Inflammatory macrophage treated with lipopolysaccharide for 1 hour (primary cell): ENCODE measurements around the gene DHRS7.

Source experiments
- DNase-seq, 2 donors: peaks; one replicate each; pipeline ENCODE4 v3.0.0-alpha.2; 2020 to 2022

Gene DHRS7

DNA sequence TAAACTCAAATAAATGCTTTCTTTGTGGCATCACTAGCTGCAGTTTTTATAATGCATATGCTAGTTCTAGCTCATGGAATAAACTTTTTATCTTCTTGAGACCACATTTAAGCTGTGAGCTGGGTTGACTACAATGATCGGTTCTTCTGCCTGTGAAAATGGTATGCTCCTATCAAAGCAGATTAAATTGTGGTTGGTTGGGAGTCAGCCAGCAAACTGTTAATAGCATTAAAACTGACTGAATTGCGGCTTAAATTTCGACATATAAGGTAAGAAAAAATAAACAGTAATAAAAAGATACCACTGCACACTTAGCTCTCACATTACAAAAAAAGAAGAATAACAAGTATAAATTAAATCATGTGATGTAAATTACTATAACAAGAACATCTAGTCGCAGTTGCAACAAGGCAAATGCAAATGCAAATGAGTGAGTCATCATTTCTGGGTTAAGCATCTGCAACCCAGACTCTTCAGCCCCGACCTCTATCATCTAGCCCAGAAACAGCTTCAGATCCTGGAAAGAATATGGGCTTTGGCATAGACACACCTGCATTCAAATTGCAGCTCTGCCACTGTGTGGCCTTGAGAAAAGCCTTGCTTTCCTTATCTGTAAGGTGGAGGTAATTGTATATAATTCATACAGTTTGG is 19.8 kb upstream of the DHRS7 start:
- no peak for DNase-seq

DNA sequence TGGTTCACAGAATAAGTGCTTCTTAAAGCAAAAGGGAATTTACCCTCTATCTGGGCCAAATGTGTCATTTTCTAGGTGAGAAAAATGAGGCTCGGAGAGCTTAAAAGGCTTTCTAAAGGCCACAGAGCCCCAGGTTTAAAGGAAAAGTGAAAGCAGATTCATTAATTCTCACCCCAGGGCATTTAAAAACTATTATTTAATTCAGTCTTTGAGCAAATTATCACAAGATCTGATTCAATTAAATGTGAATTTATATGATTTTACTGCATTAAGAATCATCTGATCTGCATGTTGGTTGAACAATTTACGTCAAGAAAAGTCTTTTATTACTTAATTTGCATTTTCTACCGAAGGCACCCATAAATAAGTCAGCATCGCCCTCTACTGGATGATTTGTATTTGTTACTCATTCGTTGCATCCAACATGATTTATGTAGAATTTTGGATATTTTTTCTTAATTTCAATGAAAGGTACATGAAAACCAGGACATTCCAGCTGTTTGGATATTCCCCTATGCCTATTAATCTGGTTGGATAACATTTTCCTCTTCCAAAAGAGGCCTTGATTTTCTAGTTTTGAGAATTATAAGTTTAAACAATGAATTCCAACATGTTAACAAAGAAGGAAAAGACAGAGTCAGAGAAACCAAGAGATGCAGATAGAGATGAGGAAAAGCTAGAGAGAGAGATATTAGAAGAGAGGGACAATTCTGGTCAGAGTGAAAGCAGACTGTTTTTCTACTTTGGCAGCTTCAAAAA is 19.1 kb upstream of the DHRS7 start:
- DNase-seq = peak; percentile 61 to 90

GRCh38 chr14:60183741-60184140 is 18.5 kb upstream of the DHRS7 start:
- DNase-seq = peak in 1 of 2 donors; percentile 12

GRCh38 chr14:60183138-60183537 is 17.9 kb upstream of the DHRS7 start:
- no peak for DNase-seq

- no peak for DNase-seq
These were observed 14.3 kb upstream of the DHRS7 start for GRCh38 chr14:60179431-60179869.

- DNase-seq = no peak
These were observed 13.6 kb upstream of the DHRS7 start for GRCh38 chr14:60178820-60179219.

DNA sequence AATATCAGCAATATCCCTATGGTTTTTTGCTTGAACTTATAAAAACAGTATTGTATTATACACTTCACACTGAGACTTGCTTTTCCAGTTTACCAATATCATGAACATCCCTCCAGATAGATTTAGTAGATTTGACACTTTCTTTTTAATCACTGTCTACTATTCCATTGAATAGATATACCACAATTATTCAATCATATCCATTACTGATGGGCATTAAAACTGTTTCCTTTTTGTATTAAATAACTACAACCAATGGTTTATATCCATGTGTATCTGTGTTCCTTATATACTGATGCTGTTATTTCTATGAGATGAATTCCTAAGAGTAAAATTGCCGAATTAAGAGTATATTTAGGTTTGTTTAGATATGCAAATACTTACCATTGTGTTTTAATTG is 13.0 kb upstream of the DHRS7 start:
- DNase-seq = no peak

GRCh38 chr14:60175255-60175902 is 10.2 kb upstream of the DHRS7 start:
- no peak for DNase-seq

DNA sequence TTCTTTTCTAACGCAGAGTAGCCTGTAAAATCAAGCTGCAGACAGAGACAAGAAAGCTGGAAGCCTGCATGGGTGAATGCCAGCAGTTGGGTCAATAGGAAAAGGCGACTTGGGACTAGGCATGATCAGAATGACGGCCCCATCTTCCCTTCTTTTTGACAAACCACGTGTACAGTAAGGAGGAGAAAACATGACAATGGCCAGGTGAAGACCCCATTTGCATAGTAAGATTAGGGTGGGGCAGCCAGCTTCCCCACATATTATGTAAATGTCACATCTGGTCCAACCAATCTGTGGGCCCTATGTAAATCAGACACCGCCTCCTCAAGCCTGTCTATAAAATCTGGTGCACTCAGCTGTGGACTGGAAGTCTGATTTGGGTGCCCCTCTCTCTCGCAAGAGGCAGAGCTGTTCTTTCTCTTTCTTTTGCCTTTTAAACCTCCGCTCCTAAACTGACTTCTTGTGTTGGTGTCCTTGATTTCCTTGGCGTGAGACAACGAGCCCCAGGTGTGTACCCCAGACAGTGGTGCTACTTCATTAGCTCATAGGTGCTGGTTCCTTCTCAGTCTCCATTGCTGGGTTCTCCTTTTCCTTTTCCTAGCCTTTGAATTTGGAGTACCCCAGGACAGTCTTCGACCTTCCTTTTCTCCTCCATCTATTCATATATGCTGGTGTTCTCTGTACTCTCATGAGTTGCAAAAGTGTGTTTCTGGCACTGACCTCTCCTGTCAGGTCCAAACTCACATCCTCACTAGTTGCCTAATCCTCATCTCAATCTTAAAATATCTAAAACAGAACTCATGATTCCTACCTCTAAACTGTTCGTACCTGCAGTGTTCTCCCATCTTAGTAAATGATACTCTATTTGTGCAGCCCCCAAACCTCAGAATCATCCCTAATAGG is 9.4 kb upstream of the DHRS7 start:
- DNase-seq = no peak

DNA sequence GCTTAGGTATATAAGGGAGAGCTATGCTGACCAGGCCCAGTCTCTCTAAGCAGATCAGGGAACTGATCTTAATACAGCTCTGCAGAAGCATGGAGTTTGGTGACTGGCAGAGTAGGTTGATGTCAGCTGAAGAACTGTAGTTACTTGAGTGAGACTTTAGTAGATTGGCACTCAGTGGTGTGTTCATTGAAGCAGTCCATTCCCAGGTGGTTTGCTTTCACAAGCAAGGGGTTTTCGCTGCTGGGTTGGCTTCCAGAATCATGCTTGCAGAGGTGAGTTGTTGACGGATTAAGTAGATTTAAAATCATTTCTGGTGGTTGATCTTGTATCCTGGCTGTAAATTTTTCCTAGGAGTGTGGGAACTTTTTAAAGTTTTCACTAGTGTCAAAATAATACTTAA is 6.5 kb upstream of the DHRS7 start:
- DNase-seq = no peak

DNA sequence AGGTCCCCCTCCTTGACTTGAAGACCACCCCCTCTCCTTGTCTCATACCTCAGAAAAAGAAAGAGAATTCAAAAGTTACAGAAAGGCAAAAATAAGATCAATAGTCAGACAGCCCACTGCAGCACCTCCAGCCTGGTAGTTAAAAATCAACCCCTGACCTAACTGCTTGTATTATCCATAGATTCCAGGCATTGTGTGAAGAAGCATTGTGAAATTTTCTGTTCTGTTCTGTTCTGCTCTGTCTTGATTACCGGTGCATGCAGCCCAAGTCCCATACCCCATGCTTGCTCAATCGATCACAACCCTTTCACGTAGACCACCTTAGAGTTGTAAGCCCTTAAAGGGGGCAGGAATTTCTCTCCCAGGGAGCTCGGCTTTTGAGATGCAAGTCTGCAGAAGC is 5.8 kb upstream of the DHRS7 start:
- DNase-seq = no peak

DNA sequence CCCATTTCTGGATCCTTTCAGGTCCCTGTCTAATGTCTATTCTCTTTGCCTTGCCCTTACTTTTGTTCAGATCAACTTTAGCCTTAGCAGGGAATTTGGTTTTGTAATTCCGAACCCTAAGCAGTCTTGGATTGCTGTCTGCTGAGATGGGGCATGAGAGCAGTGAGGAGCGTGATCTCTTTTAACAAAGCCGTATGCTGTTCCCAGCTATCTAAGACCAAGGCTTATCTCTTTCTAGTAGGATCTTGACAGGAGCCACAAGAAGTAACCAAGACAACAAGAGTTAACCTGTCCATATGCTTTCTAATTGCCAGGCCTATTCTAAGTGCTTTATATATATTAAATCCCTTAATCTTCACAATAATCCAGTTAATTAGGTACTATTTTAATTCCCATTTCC is 4.5 kb upstream of the DHRS7 start:
- no peak for DNase-seq

DNA sequence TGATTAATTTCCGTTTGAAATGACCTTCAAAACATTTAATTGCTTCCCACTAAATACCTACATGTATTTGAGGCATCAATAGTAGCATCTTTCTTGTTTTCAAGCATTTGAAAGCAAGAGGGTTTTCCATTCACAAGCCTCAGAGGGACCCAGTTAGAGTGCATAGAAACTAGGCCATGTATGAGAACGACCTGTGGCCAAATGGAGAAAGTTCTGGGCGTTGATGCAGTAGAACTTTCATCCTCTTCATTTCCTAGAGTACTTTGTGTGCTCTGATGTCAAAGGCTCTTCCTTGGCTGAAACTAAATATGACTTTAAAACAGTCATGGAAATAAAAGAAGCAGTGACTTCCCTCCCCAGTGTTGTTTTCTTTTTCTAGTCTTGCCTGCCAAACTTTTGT is 944 bp upstream of the DHRS7 start:
- DNase-seq = no peak

DNA sequence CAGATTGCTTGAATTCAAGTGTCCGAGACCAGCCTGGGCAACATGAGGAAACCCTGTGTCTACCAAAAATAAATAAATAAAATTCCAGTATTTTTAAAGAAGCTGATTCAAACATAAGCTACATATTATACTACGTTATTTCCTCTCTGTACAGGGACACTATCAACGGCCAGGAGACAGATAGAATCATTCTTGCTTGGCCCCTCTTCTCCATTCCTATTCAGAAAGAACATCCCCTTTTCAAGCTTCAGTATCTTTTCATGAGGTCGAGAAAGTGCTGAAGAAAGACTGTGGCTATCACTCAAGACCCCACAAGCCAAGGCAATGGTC is 314 bp upstream of the DHRS7 start:
- DNase-seq = no peak

GRCh38 chr14:60164404-60164711 is 840 bp downstream of the DHRS7 start:
- DNase-seq = no peak

DNA sequence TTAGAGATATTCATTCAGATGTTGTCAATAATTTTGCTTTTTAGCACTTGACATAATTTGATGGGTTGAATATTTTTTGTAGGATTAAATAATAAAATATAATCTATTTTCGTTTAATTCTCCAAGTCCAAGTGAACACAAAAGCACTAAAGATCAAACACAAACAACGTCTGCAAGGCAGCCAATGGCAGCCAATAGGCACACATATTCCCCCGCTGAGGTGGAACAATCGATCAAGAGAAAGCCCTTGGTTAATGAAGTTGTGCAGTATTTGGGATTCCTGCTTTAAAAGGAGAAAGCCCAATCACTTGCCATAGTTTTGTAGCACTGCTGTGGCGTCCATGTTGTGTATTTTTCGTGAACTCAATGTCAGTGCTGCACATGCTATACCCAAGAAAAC is 1.5 kb downstream of the DHRS7 start:
- DNase-seq = no peak

- no peak for DNase-seq
These were observed 3.7 kb downstream of the DHRS7 start for GRCh38 chr14:60161196-60162107.

DNA sequence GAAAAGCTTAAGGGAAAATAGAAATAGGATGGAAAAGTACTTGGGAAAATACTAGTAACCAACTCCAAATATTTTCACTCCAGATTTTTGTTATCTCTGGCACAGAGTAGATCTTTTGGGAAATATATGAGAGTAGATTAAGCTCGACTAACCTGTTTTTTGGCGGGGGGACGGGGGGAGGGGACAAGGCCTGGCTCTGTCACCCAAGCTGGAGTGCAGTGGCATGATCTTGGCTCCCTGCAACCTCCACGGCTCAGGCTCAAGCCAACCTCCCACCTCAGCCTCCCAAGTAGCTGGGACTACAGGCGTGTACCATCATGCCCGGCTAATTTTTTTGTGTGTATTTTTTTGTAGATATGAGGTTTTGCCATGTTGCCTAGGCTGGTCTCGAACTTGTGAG is 4.8 kb downstream of the DHRS7 start:
- no peak for DNase-seq

- no peak for DNase-seq
These were observed 10.5 kb downstream of the DHRS7 start for GRCh38 chr14:60154671-60155070.

DNA sequence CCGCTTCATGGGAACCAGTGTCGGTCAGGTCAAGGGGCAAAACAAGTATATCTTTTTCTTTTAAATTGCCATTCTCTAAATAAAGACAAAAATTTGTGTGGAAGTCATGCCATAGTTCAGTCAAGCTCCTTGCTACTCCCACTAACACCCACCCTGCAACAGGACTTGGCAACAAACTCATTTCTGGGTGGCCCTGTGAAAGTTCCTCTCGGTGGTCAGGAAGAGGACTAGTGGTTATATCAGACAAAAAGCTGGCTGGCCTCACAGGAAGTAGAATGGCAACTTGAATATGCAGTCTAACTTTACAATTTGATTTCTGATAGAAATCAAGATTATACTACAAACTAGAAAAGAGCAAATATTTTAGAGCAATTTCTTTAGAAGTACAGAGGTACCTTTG is 11.2 kb downstream of the DHRS7 start:
- DNase-seq = peak; percentile 23 to 32

DNA sequence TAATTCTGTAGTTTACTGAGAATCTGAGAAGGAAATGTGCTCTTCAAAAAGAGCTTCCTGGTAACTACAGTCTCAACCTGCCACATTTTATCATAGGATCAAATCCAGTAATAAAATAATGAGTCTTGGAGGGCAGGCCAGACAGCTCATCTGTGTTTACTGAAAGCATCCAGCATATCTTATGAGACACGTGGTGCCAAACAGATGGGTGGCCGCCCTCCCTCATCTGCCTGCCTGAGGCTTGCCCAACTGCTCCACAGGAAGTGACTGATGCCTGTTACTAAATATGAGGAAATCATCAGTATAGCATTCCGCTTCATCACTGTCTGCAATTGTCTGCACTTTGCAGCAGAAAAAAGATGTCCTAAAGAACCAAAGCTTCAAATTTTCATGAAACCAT is 13.5 kb downstream of the DHRS7 start:
- DNase-seq = peak; percentile 82 to 85

- DNase-seq = no peak
These were observed 30.5 kb downstream of the DHRS7 start for GRCh38 chr14:60134702-60135101.
